HEK293 (cell line): ENCODE data around the gene CYP27B1.

ENCODE experiments used
- CTCF ChIA-PET: fragments of 350-600 bp; formaldehyde crosslinking; extraction: SDS; loops from one replicate; lab custom pipeline; 2021; ENCODE audit warnings: antibody characterized with exemption; lab: Yijun Ruan, JAX
- POLR2A ChIA-PET: fragments of 300-600 bp; formaldehyde crosslinking; extraction: SDS; loops from one replicate; lab custom pipeline; 2020; ENCODE audit warnings: antibody characterized with exemption, inconsistent platforms; lab: Yijun Ruan, JAX
- H3K27ac ChIP-seq: fragments of 200-500 bp; sonication (Bioruptor generic); 2 replicates; pipeline ENCODE4 v1.5.1; 2014; ENCODE audit warnings: low read depth, low read length, control low read depth, inconsistent platforms; ENCODE audit errors: extremely low read depth
- H3K36me3 ChIP-seq, 2 experiments: fragments of 200-500 bp in 1 of 2; sonication (Bioruptor generic) in 1 of 2; 1 replicate in 1 of 2; 2 replicates in 1 of 2; pipeline ENCODE4 v1.5.1; 2014 to 2017; ENCODE audit warnings: inconsistent platforms in 2 of 2, low read length in 2 of 2; ENCODE audit not compliant: control insufficient read depth in 2 of 2, insufficient read depth in 1 of 2
- H3K4me1 ChIP-seq: fragments of 200-500 bp; sonication (Bioruptor generic); 2 replicates; pipeline ENCODE4 v1.5.1; 2014; ENCODE audit warnings: mild to moderate bottlenecking, low read length, inconsistent platforms; ENCODE audit not compliant: control insufficient read depth, insufficient read depth
- H3K4me3 ChIP-seq: 2 replicates; pipeline ENCODE4 v1.5.1; 2011; ENCODE audit warnings: low read depth, mild to moderate bottlenecking, control low read depth, low read length, moderate library complexity
- H3K9me3 ChIP-seq: fragments of 200-500 bp; sonication (Bioruptor generic); 2 replicates; pipeline ENCODE4 v1.5.1; 2014; ENCODE audit warnings: low read depth, low read length, inconsistent platforms; ENCODE audit not compliant: control insufficient read depth, insufficient read depth
- GFI1B ChIP-seq: fragments of 450-650 bp; formaldehyde crosslinking; IDR thresholded peaks from 2 replicates; pipeline ENCODE4 v1.5.1; 2016; ENCODE audit warnings: missing biosample characterization, missing genetic modification characterization
- GLI4 ChIP-seq: fragments of 450-650 bp; formaldehyde crosslinking; IDR thresholded peaks from 2 replicates; pipeline ENCODE4 v1.5.1; 2016; ENCODE audit warnings: missing biosample characterization, missing genetic modification characterization
- OSR2 ChIP-seq: fragments of 450-650 bp; formaldehyde crosslinking; IDR thresholded peaks from 2 replicates; pipeline ENCODE4 v1.5.1; 2016; ENCODE audit warnings: missing biosample characterization, missing genetic modification characterization
- ZBTB1 ChIP-seq: fragments of 450-650 bp; formaldehyde crosslinking; IDR thresholded peaks from 2 replicates; pipeline ENCODE4 v1.5.1; 2016; ENCODE audit warnings: missing biosample characterization, missing genetic modification characterization
- ZNF10 ChIP-seq: fragments of 450-650 bp; formaldehyde crosslinking; IDR thresholded peaks from 2 replicates; pipeline ENCODE4 v1.5.1; 2017; ENCODE audit warnings: missing biosample characterization, missing genetic modification characterization
- ZNF132 ChIP-seq: fragments of 450-650 bp; formaldehyde crosslinking; IDR thresholded peaks from 2 replicates; pipeline ENCODE4 v1.5.1; 2017; ENCODE audit warnings: missing biosample characterization, missing genetic modification characterization, borderline replicate concordance
- ZNF155 ChIP-seq: fragments of 450-650 bp; formaldehyde crosslinking; IDR thresholded peaks from 2 replicates; pipeline ENCODE4 v1.5.1; 2016; ENCODE audit warnings: missing biosample characterization, missing genetic modification characterization
- ZNF184 ChIP-seq: fragments of 450-650 bp; IDR thresholded peaks from 2 replicates; pipeline ENCODE4 v1.5.1; 2018; ENCODE audit warnings: missing biosample characterization, mild to moderate bottlenecking, missing genetic modification characterization
- ZNF211 ChIP-seq: fragments of 450-650 bp; formaldehyde crosslinking; IDR thresholded peaks from 2 replicates; pipeline ENCODE4 v1.5.1; 2016; ENCODE audit warnings: low read depth, missing biosample characterization, missing genetic modification characterization
- ZNF280D ChIP-seq: fragments of 450-650 bp; formaldehyde crosslinking; IDR thresholded peaks from 2 replicates; pipeline ENCODE4 v1.5.1; 2016; ENCODE audit warnings: missing biosample characterization, missing genetic modification characterization
- ZNF37A ChIP-seq: fragments of 450-650 bp; IDR thresholded peaks from 2 replicates; pipeline ENCODE4 v1.5.1; 2018; ENCODE audit warnings: missing biosample characterization, missing genetic modification characterization
- ZNF530 ChIP-seq: fragments of 450-650 bp; formaldehyde crosslinking; IDR thresholded peaks from 2 replicates; pipeline ENCODE4 v1.5.1; 2016; ENCODE audit warnings: low read depth, missing biosample characterization, missing genetic modification characterization
- ZNF626 ChIP-seq: fragments of 450-650 bp; sonication (Bioruptor Pico); formaldehyde crosslinking; IDR thresholded peaks from 2 replicates; pipeline ENCODE4 v1.5.1; 2018; ENCODE audit warnings: missing biosample characterization, missing genetic modification characterization, inconsistent platforms
- ZNF707 ChIP-seq: fragments of 450-650 bp; formaldehyde crosslinking; IDR thresholded peaks from 2 replicates; pipeline ENCODE4 v1.5.1; 2016; ENCODE audit warnings: missing biosample characterization, missing genetic modification characterization
- ZNF777 ChIP-seq: fragments of 450-650 bp; formaldehyde crosslinking; IDR thresholded peaks from 2 replicates; pipeline ENCODE4 v1.5.1; 2017; ENCODE audit warnings: missing biosample characterization, missing genetic modification characterization, borderline replicate concordance
- TF ChIP-seq, protein P1 (sequence below): fragments of 450-650 bp; formaldehyde crosslinking; IDR thresholded peaks from 2 replicates; pipeline ENCODE4 v1.5.1; 2016; ENCODE audit warnings: missing biosample characterization, missing genetic modification characterization
- TF ChIP-seq, protein P2 (sequence below): fragments of 450-650 bp; formaldehyde crosslinking; IDR thresholded peaks from 2 replicates; pipeline ENCODE4 v1.5.1; 2016; ENCODE audit warnings: missing biosample characterization, missing genetic modification characterization
- TF ChIP-seq, protein P3 (sequence below): fragments of 450-650 bp; formaldehyde crosslinking; IDR thresholded peaks from 2 replicates; pipeline ENCODE4 v1.5.1; 2016; ENCODE audit warnings: missing biosample characterization, missing genetic modification characterization, borderline replicate concordance

Gene CYP27B1

DNA sequence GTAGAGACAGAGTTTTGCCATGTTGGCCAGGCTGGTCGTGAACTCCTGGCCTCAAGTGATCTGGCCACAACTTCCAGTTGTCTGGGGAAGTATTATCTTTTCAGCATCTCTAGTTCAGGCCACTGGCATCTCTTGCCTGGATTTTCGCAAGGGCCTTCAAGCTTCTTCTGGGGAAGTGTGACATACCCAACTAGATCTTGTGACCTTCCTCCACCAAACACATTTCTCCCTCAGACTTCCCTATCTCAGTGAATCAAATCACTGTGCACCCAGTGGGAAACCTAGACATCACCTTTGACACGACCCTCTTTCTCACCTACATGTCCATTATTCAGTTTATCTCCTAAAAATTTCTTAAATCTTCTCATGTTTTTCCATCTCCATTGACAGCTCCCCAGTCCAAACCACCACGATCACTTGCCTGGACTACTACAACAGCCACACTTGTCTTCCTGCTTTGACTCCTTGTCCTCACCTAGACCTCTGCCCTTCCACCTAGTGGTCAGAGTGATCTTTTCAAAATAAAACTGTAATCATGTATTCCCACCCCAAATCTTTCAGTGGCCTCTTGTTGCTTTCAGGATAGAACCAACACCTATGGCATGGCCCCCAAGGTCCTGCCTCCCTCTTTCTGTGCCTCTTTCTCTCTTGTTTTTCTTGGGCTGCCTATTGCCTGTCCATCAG lies 8.8 kb upstream of the CYP27B1 start:
- Histone ChIP-seq H3K4me3 (no peak overlapping the region), H3K36me3 (peaks cover 5 to 32% of the 10 kb centered on the region in 2 experiments; a peak in 2 of 3 replicates), H3K4me1 (0 out of 2 replicates have a peak, but pooled peaks cover 6% of the 10 kb centered on the region)
- ChIA-PET CTCF (interaction anchor here (0.6 to 1.7 kb wide), 6 partner anchors 9 to 83 kb away, joined by 3 to 5 read pairs (median 3); no protein-coding TSS in a partner anchor), POLR2A (interaction anchor here (0.6 kb wide), 1 partner anchor 71 kb away, joined by 6 read pairs; the partner anchor contains the start of gene CTDSP2)
- TF ChIP-seq ZNF184 (no peak), ZNF155 (tag by site-specific recombination) (no peak), ZNF211 (tag by site-specific recombination) (no peak), OSR2 (tag by site-specific recombination) (no peak), ZNF530 (tag by site-specific recombination) (no peak), ZNF280D (no peak), ZNF10 (tag by site-specific recombination) (no peak), GLI4 (no peak), ZNF626 (tag by site-specific recombination) (no peak), ZNF707 (no peak), GFI1B (no peak), ZNF777 (tag by site-specific recombination) (no peak), ZNF132 (tag by site-specific recombination) (no peak), ZNF37A (tag by site-specific recombination) (no peak), ZBTB1 (tag by site-specific recombination) (no peak)
- TF ChIP-seq, protein P1, sequence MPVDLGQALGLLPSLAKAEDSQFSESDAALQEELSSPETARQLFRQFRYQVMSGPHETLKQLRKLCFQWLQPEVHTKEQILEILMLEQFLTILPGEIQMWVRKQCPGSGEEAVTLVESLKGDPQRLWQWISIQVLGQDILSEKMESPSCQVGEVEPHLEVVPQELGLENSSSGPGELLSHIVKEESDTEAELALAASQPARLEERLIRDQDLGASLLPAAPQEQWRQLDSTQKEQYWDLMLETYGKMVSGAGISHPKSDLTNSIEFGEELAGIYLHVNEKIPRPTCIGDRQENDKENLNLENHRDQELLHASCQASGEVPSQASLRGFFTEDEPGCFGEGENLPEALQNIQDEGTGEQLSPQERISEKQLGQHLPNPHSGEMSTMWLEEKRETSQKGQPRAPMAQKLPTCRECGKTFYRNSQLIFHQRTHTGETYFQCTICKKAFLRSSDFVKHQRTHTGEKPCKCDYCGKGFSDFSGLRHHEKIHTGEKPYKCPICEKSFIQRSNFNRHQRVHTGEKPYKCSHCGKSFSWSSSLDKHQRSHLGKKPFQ = no peak
- TF ChIP-seq, protein P2, sequence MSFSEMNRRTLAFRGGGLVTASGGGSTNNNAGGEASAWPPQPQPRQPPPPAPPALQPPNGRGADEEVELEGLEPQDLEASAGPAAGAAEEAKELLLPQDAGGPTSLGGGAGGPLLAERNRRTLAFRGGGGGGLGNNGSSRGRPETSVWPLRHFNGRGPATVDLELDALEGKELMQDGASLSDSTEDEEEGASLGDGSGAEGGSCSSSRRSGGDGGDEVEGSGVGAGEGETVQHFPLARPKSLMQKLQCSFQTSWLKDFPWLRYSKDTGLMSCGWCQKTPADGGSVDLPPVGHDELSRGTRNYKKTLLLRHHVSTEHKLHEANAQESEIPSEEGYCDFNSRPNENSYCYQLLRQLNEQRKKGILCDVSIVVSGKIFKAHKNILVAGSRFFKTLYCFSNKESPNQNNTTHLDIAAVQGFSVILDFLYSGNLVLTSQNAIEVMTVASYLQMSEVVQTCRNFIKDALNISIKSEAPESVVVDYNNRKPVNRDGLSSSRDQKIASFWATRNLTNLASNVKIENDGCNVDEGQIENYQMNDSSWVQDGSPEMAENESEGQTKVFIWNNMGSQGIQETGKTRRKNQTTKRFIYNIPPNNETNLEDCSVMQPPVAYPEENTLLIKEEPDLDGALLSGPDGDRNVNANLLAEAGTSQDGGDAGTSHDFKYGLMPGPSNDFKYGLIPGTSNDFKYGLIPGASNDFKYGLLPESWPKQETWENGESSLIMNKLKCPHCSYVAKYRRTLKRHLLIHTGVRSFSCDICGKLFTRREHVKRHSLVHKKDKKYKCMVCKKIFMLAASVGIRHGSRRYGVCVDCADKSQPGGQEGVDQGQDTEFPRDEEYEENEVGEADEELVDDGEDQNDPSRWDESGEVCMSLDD (tag by site-specific recombination) = no peak
- TF ChIP-seq, protein P3, sequence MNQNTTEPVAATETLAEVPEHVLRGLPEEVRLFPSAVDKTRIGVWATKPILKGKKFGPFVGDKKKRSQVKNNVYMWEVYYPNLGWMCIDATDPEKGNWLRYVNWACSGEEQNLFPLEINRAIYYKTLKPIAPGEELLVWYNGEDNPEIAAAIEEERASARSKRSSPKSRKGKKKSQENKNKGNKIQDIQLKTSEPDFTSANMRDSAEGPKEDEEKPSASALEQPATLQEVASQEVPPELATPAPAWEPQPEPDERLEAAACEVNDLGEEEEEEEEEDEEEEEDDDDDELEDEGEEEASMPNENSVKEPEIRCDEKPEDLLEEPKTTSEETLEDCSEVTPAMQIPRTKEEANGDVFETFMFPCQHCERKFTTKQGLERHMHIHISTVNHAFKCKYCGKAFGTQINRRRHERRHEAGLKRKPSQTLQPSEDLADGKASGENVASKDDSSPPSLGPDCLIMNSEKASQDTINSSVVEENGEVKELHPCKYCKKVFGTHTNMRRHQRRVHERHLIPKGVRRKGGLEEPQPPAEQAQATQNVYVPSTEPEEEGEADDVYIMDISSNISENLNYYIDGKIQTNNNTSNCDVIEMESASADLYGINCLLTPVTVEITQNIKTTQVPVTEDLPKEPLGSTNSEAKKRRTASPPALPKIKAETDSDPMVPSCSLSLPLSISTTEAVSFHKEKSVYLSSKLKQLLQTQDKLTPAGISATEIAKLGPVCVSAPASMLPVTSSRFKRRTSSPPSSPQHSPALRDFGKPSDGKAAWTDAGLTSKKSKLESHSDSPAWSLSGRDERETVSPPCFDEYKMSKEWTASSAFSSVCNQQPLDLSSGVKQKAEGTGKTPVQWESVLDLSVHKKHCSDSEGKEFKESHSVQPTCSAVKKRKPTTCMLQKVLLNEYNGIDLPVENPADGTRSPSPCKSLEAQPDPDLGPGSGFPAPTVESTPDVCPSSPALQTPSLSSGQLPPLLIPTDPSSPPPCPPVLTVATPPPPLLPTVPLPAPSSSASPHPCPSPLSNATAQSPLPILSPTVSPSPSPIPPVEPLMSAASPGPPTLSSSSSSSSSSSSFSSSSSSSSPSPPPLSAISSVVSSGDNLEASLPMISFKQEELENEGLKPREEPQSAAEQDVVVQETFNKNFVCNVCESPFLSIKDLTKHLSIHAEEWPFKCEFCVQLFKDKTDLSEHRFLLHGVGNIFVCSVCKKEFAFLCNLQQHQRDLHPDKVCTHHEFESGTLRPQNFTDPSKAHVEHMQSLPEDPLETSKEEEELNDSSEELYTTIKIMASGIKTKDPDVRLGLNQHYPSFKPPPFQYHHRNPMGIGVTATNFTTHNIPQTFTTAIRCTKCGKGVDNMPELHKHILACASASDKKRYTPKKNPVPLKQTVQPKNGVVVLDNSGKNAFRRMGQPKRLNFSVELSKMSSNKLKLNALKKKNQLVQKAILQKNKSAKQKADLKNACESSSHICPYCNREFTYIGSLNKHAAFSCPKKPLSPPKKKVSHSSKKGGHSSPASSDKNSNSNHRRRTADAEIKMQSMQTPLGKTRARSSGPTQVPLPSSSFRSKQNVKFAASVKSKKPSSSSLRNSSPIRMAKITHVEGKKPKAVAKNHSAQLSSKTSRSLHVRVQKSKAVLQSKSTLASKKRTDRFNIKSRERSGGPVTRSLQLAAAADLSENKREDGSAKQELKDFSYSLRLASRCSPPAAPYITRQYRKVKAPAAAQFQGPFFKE (tag by site-specific recombination) = no peak
- TF ChIP-seq, all 188 proteins: peak for 0
- Histone ChIP-seq H3K9me3 (no peaks in the 10 kb centered on the region), H3K27ac (no peak overlapping the region)
